ENCODE measurements around the gene ZSCAN26.
"Not testable (repeated sequence)": the region's sequence is repeated elsewhere in the genome, so short reads cannot be mapped to it uniquely, and the experiment has no call there.

Gene ZSCAN26

DNA sequence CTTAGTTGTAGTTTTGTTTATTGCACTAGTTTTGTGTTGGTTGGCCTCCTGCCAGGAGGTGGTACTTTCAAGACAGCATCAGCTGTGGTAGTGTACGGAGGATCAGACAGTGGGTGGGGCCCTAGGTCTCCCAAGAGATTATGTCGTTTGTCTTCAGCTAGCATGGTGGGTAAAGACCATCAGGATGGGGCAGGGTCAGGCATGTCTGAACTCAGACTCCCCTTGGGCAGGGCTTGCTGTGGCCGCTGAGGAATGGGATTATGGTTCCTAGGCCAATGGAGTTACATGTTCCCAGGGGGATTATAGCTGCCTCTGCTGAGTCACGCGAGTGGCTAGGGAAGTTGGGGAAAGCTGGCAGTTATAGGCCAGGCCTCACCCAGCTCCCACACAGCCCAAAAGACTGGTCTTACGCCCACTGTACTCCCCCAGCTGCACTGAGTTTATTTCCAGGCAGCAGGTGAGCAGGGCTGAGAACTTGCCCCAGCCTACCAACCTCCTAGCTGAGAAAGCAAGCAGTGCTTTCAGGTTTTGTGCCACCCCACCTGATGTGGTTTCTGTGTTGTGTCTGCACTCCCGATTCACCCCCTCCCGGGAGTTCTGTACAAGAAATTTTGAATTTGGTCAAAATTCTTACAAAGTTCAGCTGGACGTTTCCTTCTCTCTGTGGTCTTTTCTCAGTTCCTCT lies 44.3 kb downstream of the ZSCAN26 start:
- no peak for TF ChIP-seq EZH2phosphoT487 (IDR thresholded peaks at IDR 0.05; ENCODE audit: borderline replicate concordance, low read length)
- Histone ChIP-seq H3K27ac (ENCODE audit: low read depth, low read length) (no peak overlapping the region), H3K4me3 (ENCODE audit: low read length) (no peak overlapping the region), H3K36me3 (ENCODE audit: control insufficient read depth, low read length) (no peaks in the 10 kb centered on the region), H4K20me1 (ENCODE audit: control insufficient read depth, insufficient read depth, low read depth, low read length) (no peaks in the 10 kb centered on the region), H3K79me2 (ENCODE audit: control insufficient read depth, low read length) (no peaks in the 10 kb centered on the region), H3K9me2 (replicated peaks; ENCODE audit: control insufficient read depth, low read length) (no peaks in the 10 kb centered on the region), H3K9me3 (ENCODE audit: control insufficient read depth, insufficient read depth, low read length) (no peaks in the 10 kb centered on the region; the same call in 1 of the 2 replicates), H3F3A (ENCODE audit: control insufficient read depth, insufficient read depth) (no peaks in the 10 kb centered on the region), H3K4me1 (ENCODE audit: control insufficient read depth, low read length) (0 out of 2 replicates have a peak, but pooled peaks cover 5% of the 10 kb centered on the region), H3K27me3 (ENCODE audit: control insufficient read depth, low read length) (no peaks in the 10 kb centered on the region), H3K4me2 (ENCODE audit: low read length) (no peak overlapping the region)

GRCh38 chr6:28312939-28313338 lies 46.0 kb downstream of the ZSCAN26 start:
- Histone ChIP-seq H3K27me3 (ENCODE audit: control insufficient read depth, low read length) (no peaks in the 10 kb centered on the region), H4K20me1 (ENCODE audit: control insufficient read depth, insufficient read depth, low read depth, low read length) (no peaks in the 10 kb centered on the region), H3K9me2 (replicated peaks; ENCODE audit: control insufficient read depth, low read length) (no peaks in the 10 kb centered on the region), H3K36me3 (ENCODE audit: control insufficient read depth, low read length) (no peaks in the 10 kb centered on the region), H3K4me3 (ENCODE audit: low read length) (no peak overlapping the region), H3K9me3 (ENCODE audit: control insufficient read depth, insufficient read depth, low read length) (no peaks in the 10 kb centered on the region; the same call in 1 of the 2 replicates), H3K27ac (ENCODE audit: low read depth, low read length) (no peak overlapping the region), H3K4me1 (ENCODE audit: control insufficient read depth, low read length) (0 out of 2 replicates have a peak, but pooled peaks cover 5% of the 10 kb centered on the region), H3K79me2 (ENCODE audit: control insufficient read depth, low read length) (no peaks in the 10 kb centered on the region), H3F3A (ENCODE audit: control insufficient read depth, insufficient read depth) (no peaks in the 10 kb centered on the region), H3K4me2 (ENCODE audit: low read length) (no peak overlapping the region)
- TF ChIP-seq CTCF (IDR thresholded peaks at IDR 0.05; ENCODE audit: low read depth, low read length, poor library complexity, severe bottlenecking) (no peak), EZH2phosphoT487 (IDR thresholded peaks at IDR 0.05; ENCODE audit: borderline replicate concordance, low read length) (no peak)

DNA sequence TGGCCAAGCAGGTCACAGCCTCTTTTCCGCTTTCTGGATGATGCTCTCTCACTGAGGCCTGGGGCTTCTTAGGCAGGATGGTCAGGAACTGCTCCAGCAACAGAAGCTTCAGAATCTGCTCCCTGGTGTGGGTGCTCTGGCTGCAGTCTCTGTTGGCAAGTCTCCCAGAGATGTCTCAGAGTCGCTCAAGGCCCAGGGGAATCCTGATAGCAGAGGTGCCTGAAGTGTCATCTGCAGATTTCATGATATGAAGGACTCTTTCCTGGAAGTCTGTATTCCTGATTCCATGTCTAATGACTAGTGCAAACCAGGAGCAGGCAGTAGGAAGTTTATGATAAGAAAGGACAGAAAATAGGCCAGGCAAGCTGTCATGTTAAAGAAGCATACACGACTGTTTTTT lies 48.7 kb downstream of the ZSCAN26 start:
- Histone ChIP-seq H3K4me3 (ENCODE audit: low read length) (no peak overlapping the region), H3K9me2 (replicated peaks; ENCODE audit: control insufficient read depth, low read length) (no peaks in the 10 kb centered on the region), H3K27ac (ENCODE audit: low read depth, low read length) (no peak overlapping the region), H3K9me3 (ENCODE audit: control insufficient read depth, insufficient read depth, low read length) (no peaks in the 10 kb centered on the region; the same call in 1 of the 2 replicates), H3K36me3 (ENCODE audit: control insufficient read depth, low read length) (no peaks in the 10 kb centered on the region), H3K4me2 (ENCODE audit: low read length) (no peak overlapping the region), H3K27me3 (ENCODE audit: control insufficient read depth, low read length) (no peaks in the 10 kb centered on the region), H3F3A (ENCODE audit: control insufficient read depth, insufficient read depth) (no peaks in the 10 kb centered on the region), H3K79me2 (ENCODE audit: control insufficient read depth, low read length) (no peaks in the 10 kb centered on the region), H3K4me1 (ENCODE audit: control insufficient read depth, low read length) (0 out of 2 replicates have a peak, but pooled peaks cover 5% of the 10 kb centered on the region), H4K20me1 (ENCODE audit: control insufficient read depth, insufficient read depth, low read depth, low read length) (no peaks in the 10 kb centered on the region)
- TF ChIP-seq EZH2phosphoT487 (IDR thresholded peaks at IDR 0.05; ENCODE audit: borderline replicate concordance, low read length) (no peak), CTCF (IDR thresholded peaks at IDR 0.05; ENCODE audit: low read depth, low read length, poor library complexity, severe bottlenecking) (no peak)

GRCh38 chr6:28317866-28318265 lies 50.9 kb downstream of the ZSCAN26 start:
- H3K27me3 ChIP-seq (ENCODE audit: control insufficient read depth, low read length), result not testable (repeated sequence)

More at GRCh38 chr6:28317866-28318265, 50.9 kb downstream of the ZSCAN26 start:
- not testable (repeated sequence) for H3K9me2 ChIP-seq (replicated peaks; ENCODE audit: control insufficient read depth, low read length); H3F3A ChIP-seq (ENCODE audit: control insufficient read depth, insufficient read depth); H3K27ac ChIP-seq (ENCODE audit: low read depth, low read length); H3K4me2 ChIP-seq (ENCODE audit: low read length); H3K36me3 ChIP-seq (ENCODE audit: control insufficient read depth, low read length); H3K79me2 ChIP-seq (ENCODE audit: control insufficient read depth, low read length); H3K9me3 ChIP-seq (ENCODE audit: control insufficient read depth, insufficient read depth, low read length); H4K20me1 ChIP-seq (ENCODE audit: control insufficient read depth, insufficient read depth, low read depth, low read length); H3K4me3 ChIP-seq (ENCODE audit: low read length); H3K4me1 ChIP-seq (ENCODE audit: control insufficient read depth, low read length)

Measured in DOHH2 (cell line).